Inflammatory macrophage (primary cell): ENCODE measurements around the gene MRPL48.
"Not testable (repeated sequence)": the region's sequence is repeated elsewhere in the genome, so short reads cannot be mapped to it uniquely, and the experiment has no call there.

Source experiments
- DNase-seq, 2 donors: peaks; one replicate each; pipeline ENCODE4 v3.0.0-alpha.2; 2020 to 2022
- total RNA-seq, 18 experiments: gene quantifications; one replicate each; lab custom pipeline; 2026; ENCODE audit warnings: mixed read lengths in 6 of 18, inconsistent platforms in 2 of 18; lab: John Stamatoyannopoulos, UW

Gene MRPL48
- 6.2 to 18.1 (median 13.3) reads per million in 18 experiments for total RNA-seq

GRCh38 chr11:73787643-73788558 lies at the start of gene MRPL48:
Gene MRPL48, plus strand, starts transcription at chr11:73787874. Its CDS starts 98 bp downstream, at chr11:73787972.
- peak; percentile 88 to 94 for DNase-seq

- DNase-seq, result no peak
Measured at GRCh38 chr11:73743045-73743444, 44.6 kb upstream of the MRPL48 start.

- DNase-seq, result no peak
Measured at GRCh38 chr11:73746701-73747100, 41.0 kb upstream of the MRPL48 start.

GRCh38 chr11:73747762-73748161 lies 39.9 kb upstream of the MRPL48 start:
- DNase-seq, result no peak

- no peak for DNase-seq
Measured at GRCh38 chr11:73748300-73748699, 39.4 kb upstream of the MRPL48 start.

- DNase-seq, result no peak
Measured at GRCh38 chr11:73749118-73749517, 38.6 kb upstream of the MRPL48 start.

GRCh38 chr11:73750228-73750627 lies 37.4 kb upstream of the MRPL48 start:
- DNase-seq, result peak; percentile 26 to 57

- DNase-seq, result not testable (repeated sequence)
Measured at GRCh38 chr11:73750862-73751261, 36.8 kb upstream of the MRPL48 start.

GRCh38 chr11:73752216-73752867 lies 35.3 kb upstream of the MRPL48 start:
- no peak for DNase-seq

GRCh38 chr11:73752903-73753302 lies 34.8 kb upstream of the MRPL48 start:
- DNase-seq, result no peak

GRCh38 chr11:73753938-73754337 lies 33.7 kb upstream of the MRPL48 start:
- DNase-seq, result no peak

- no peak for DNase-seq
Measured at GRCh38 chr11:73755670-73756069, 32.0 kb upstream of the MRPL48 start.

GRCh38 chr11:73757598-73757997 lies 30.1 kb upstream of the MRPL48 start:
- peak; percentile 10 to 82 for DNase-seq

GRCh38 chr11:73758451-73758850 lies 29.2 kb upstream of the MRPL48 start:
- DNase-seq, result no peak

- DNase-seq, result peak in 1 of 2 donors; percentile 16
Measured at GRCh38 chr11:73759610-73760134, 28.0 kb upstream of the MRPL48 start.

GRCh38 chr11:73760135-73760678 lies 27.5 kb upstream of the MRPL48 start:
- DNase-seq, result peak in 1 of 2 donors; percentile 20

GRCh38 chr11:73760679-73761402 lies 26.8 kb upstream of the MRPL48 start, which contains the start of gene RAB6A:
Gene RAB6A, minus strand, starts transcription at chr11:73761074. Its CDS starts 439 bp downstream, at chr11:73760635.
- peak; percentile 100 for DNase-seq

GRCh38 chr11:73761403-73761945 lies 26.2 kb upstream of the MRPL48 start:
- DNase-seq, result peak; percentile 22

GRCh38 chr11:73762732-73763131 lies 24.9 kb upstream of the MRPL48 start:
- DNase-seq, result no peak

- no peak for DNase-seq
Measured at GRCh38 chr11:73766763-73767162, 20.9 kb upstream of the MRPL48 start.

GRCh38 chr11:73770811-73771210 lies 16.9 kb upstream of the MRPL48 start:
- not testable (repeated sequence) for DNase-seq
